HUES64 (cell line): Measurements from ENCODE around the gene ANKRD53. TPM values are rescaled to one million over a fixed set of nuclear protein-coding genes. Genes with fewer than 3 reads are reported as not detected.

ENCODE experiments used
- H3K27ac ChIP-seq: 2 replicates; pipeline ENCODE4 v1.7.0; 2013; ENCODE audit warnings: low read depth, low read length, inconsistent platforms
- H3K27me3 ChIP-seq: 2 replicates; pipeline ENCODE4 v1.6.1; 2013; ENCODE audit warnings: mild to moderate bottlenecking, low read length; ENCODE audit not compliant: insufficient read depth
- H3K36me3 ChIP-seq: 2 replicates; pipeline ENCODE4 v1.6.1; 2013; ENCODE audit warnings: mild to moderate bottlenecking, low read length; ENCODE audit not compliant: insufficient read depth
- H3K4me1 ChIP-seq: 2 replicates; pipeline ENCODE4 v1.6.1; 2013; ENCODE audit warnings: mild to moderate bottlenecking, low read length, moderate library complexity; ENCODE audit not compliant: insufficient read depth
- H3K4me3 ChIP-seq: 2 replicates; pipeline ENCODE4 v1.5.1; 2013; ENCODE audit warnings: mild to moderate bottlenecking, low read length, moderate library complexity
- H3K9ac ChIP-seq: 2 replicates; pipeline ENCODE4 v1.6.1; 2013; ENCODE audit warnings: mild to moderate bottlenecking, low read depth, low read length
- H3K9me3 ChIP-seq: 2 replicates; pipeline ENCODE4 v1.6.1; 2013; ENCODE audit warnings: low read depth, low read length; ENCODE audit not compliant: insufficient read depth
- WGBS: fragments of 150-250, 120-280 bp; methylation state at CpG from one replicate; pipeline ENCODE4 v1.1.7; 2013; ENCODE audit warnings: missing lambda C conversion rate; 5-methylcytosine and 5-hydroxymethylcytosine counted together
- polyA plus RNA-seq, 2 experiments: library from polyadenylated mRNA; stranded (reverse); fragments of 50-300 nt; gene quantifications; one replicate each; pipeline ENCODE4 v1.2.3, GENCODE V29; 2013

Gene ANKRD53, protein sequence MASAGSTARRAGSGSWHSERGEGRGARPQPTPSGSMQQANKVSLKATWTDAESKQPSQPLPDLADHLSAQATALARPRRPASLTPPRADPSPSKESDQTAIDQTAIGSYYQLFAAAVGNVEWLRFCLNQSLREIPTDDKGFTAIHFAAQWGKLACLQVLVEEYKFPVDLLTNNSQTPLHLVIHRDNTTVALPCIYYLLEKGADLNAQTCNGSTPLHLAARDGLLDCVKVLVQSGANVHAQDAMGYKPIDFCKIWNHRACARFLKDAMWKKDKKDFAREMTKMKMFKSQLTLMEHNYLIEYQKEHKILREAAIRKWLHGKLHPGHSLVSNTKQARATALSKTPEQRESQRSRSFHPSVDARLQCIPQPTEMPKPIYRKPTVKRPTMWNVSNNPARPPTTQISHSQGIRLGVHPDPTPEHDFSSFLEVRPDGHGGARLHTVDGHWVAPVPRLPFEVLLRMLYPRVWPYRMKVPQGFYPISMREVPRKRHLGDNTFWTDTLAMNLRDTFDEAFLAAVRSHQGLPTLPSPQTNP
- polyA plus RNA-seq (2013, experiment 1 of 2), result 0.55 TPM
- 0.63 TPM for polyA plus RNA-seq (2013, experiment 2 of 2)

GRCh38 chr2:70978341-70979179 lies at the start of gene ANKRD53:
TSS of gene ANKRD53 (plus strand) at chr2:70978630. CDS start at chr2:70978646, 16 bp downstream.
- peaks cover 14% of the 10 kb centered on the region for H3K4me1 ChIP-seq
- H3K9me3 ChIP-seq, result no peaks in the 10 kb centered on the region
- no peaks in the 10 kb centered on the region for H3K36me3 ChIP-seq
- no peak within 1 kb of the TSS for H3K27ac ChIP-seq
- under 1% methylated on average over 67 of the region's 67 CpGs for WGBS
- peak within 1 kb of the TSS; percentile 77 for H3K4me3 ChIP-seq
- H3K9ac ChIP-seq, result peak within 1 kb of the TSS; percentile 56
- H3K27me3 ChIP-seq, result peaks cover 56% of the 10 kb centered on the region

DNA sequence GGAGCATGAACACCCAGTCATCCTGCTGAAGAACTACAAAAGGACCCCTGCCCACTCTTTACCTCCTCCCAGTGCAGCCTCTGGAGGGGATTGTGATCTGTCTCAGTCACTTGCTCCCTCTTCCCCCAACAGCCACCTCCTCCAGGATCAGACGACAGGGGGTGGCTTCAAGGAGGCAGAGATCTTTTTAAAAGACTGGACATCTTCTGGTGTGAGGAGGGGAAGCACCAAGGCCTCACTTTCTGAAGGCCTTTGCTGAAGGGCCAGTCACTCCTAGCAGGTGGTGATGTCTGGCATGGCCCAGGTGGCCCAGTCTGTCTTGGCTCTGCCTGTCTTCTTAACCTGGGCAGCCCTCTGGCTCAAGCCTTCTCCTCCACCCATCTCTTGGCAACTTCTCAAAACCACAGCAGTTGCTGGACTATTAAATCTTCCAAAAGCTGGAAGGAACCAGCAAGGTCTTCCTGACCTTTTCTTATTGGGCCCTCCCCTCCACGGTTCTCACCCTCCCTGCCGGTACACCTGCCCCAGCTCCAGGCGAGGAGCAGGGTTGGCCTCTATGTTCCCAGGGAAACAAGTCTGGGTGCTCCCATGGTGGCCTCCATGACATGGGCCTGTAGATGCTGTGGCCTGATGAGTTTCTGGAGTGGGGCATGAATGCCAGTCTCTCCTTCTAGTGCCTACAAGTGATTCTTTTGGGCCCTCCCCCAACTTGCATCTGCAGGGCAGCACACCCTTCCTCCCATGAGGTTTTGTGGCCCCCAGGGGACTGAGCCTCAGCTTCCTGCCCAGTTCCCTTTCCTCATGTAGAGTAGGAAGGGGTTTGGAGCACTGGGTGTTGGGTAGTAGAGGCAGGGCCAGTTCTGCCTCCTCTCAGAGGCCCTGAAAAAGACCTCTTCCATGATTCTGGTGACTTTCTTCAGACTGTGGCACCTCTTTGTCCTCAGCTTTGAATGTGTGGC lies 47.8 kb upstream of the ANKRD53 start:
- peaks cover 8% of the 10 kb centered on the region; the same call in 1 of the 2 replicates for H3K27me3 ChIP-seq
- H3K36me3 ChIP-seq, result no peaks in the 10 kb centered on the region
- no peak overlapping the region for H3K4me3 ChIP-seq
- WGBS, result 89% methylated on average over 4 of the region's 4 CpGs
- no peaks in the 10 kb centered on the region for H3K4me1 ChIP-seq
- H3K27ac ChIP-seq, result no peak overlapping the region
- H3K9me3 ChIP-seq, result no peaks in the 10 kb centered on the region
- no peak overlapping the region for H3K9ac ChIP-seq

DNA sequence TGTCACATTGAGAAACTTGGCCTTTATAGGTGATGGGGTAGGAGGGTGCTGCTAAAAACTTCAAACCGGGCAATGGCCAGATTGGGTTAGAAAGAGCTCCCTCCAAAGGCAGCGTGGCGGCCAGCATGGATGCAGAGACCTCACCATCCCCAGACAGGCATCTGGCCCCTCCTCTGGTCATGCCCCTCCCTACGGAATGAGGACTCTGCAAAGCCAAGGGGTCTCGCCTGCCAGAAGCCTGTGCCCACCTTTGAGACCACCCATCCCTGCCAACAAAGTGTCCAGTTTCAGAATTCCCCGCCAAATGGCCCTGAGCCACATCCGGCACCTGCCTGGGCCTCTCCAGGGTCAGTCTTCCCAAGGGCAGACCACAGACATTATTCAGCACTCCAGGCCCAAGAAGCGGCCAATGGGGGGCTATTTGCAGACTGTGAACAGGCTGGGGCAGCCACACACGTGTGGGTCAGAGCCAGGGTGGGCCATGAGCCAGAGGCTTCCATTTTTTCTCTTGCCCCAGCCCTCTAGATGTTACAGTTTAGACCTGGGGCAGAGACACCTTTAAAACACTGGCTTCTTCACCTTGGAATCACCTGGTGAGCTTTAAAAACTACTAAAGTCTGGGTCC lies 46.9 kb upstream of the ANKRD53 start:
- 73% methylated on average over 9 of the region's 9 CpGs for WGBS
- no peak overlapping the region for H3K9ac ChIP-seq
- no peaks in the 10 kb centered on the region for H3K9me3 ChIP-seq
- H3K27ac ChIP-seq, result no peak overlapping the region
- no peak overlapping the region for H3K4me3 ChIP-seq
- no peaks in the 10 kb centered on the region for H3K36me3 ChIP-seq
- H3K27me3 ChIP-seq, result peaks cover 12% of the 10 kb centered on the region; the same call in 1 of the 2 replicates
- no peaks in the 10 kb centered on the region; the same call in 1 of the 2 replicates for H3K4me1 ChIP-seq

DNA sequence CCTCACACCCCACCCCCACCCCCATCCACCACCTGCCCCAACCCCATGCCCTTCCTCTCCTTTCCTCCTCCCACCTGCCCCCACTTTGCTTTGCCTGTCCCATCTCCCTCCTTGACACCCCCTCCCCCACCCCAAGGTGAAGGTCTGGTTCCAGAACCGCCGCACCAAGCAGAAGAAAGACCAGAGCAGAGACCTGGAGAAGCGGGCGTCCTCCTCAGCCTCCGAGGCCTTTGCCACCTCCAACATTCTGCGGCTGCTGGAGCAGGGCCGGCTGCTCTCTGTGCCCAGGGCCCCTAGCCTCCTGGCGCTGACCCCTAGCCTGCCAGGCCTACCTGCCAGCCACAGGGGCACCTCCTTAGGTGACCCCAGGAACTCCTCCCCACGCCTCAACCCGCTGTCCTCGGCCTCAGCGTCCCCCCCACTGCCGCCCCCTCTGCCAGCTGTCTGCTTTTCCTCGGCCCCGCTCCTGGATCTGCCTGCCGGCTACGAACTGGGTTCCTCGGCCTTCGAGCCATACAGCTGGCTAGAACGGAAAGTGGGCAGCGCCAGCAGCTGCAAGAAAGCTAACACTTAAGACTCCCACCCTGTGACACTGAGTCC lies 45.7 kb upstream of the ANKRD53 start:
- no peak overlapping the region for H3K9ac ChIP-seq
- no peaks in the 10 kb centered on the region; the same call in 1 of the 2 replicates for H3K4me1 ChIP-seq
- H3K27ac ChIP-seq, result no peak overlapping the region
- H3K9me3 ChIP-seq, result no peaks in the 10 kb centered on the region
- no peaks in the 10 kb centered on the region for H3K36me3 ChIP-seq
- no peak overlapping the region for H3K4me3 ChIP-seq
- peaks cover 18% of the 10 kb centered on the region; the same call in 1 of the 2 replicates for H3K27me3 ChIP-seq
- 91% methylated on average over 21 of the region's 21 CpGs for WGBS

DNA sequence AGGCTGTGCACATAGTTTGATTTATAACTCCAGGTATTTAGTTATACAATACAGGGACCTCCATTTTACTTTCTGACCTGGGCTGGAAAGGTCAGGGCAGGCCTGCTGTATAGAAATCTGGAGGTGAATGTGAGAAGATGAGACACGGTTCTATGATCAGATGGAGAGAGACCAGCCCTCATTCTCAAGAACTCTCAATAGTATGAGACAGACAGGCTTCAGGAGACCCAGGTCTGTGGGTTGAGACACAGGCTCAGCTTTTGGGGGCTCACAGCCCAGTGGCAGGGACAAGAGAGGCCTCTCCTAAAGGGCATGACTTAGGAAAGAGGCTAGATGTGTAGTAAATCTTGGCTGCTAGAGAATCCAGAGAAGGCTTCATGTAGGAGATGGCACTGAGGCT lies 43.4 kb upstream of the ANKRD53 start:
- Histone ChIP-seq H3K27ac (no peak overlapping the region), H3K4me3 (no peak overlapping the region), H3K9me3 (no peaks in the 10 kb centered on the region), H3K27me3 (peaks cover 40% of the 10 kb centered on the region), H3K36me3 (no peaks in the 10 kb centered on the region), H3K9ac (no peak overlapping the region), H3K4me1 (peaks cover 14% of the 10 kb centered on the region)
- 92% methylated on average over 1 of the region's 1 CpG for WGBS

- no peak within 1 kb of the TSS for H3K27ac ChIP-seq
- H3K4me3 ChIP-seq, result no peak within 1 kb of the TSS
- no peaks in the 10 kb centered on the region for H3K9me3 ChIP-seq
- peaks cover 45% of the 10 kb centered on the region for H3K27me3 ChIP-seq
- no peak within 1 kb of the TSS for H3K9ac ChIP-seq
- whole genome bisulfite sequencing, result 70% methylated on average over 11 of the region's 14 CpGs
- H3K36me3 ChIP-seq, result no peaks in the 10 kb centered on the region
- peaks cover 14% of the 10 kb centered on the region for H3K4me1 ChIP-seq
Observed at GRCh38 chr2:70935468-70936164, 42.8 kb upstream of the ANKRD53 start, which contains the start of gene ATP6V1B1. TSS of gene ATP6V1B1 (plus strand) at chr2:70935900. CDS start at chr2:70935955, 55 bp downstream.

DNA sequence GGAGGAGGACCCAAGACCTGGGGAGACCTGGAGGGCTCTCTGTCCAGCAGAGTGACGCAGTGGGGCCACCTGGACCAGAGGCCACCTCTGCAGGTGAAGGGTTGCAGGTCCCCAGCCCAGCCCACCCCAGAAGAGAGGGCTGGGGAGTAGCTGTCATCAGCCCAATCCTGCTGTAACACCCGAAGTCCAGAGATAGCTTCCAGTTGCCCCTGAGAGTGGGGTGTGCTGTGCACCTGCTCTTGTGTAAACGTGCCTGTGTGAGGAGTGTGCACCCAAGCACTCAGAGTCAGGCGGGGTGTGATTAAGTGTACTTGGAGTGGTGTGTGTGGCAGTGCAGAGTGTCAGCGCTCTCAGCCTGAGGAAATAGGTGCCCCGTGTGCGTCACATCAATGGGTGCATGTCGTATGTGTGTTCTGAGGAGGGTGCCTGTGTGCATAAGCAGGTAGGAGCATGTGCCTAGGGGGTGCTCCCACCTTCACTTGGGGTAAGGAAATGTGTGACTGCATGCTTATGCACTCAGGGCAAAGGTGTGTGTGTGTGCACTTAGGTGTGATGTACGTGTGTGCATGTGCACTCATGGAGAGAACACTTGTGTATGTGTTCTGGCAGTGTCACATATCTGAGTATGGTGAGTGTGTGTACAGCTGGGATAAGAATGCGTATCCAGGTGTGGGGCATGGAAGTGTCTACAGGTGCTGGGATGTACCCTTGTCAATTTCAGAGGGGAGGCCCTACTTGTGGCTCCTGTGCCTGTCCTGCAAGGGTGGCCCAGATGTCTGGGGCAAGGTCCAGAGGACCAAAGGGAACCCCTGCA lies 42.1 kb upstream of the ANKRD53 start:
- H3K27me3 ChIP-seq, result peaks cover 53% of the 10 kb centered on the region
- 88% methylated on average over 10 of the region's 10 CpGs for WGBS

DNA sequence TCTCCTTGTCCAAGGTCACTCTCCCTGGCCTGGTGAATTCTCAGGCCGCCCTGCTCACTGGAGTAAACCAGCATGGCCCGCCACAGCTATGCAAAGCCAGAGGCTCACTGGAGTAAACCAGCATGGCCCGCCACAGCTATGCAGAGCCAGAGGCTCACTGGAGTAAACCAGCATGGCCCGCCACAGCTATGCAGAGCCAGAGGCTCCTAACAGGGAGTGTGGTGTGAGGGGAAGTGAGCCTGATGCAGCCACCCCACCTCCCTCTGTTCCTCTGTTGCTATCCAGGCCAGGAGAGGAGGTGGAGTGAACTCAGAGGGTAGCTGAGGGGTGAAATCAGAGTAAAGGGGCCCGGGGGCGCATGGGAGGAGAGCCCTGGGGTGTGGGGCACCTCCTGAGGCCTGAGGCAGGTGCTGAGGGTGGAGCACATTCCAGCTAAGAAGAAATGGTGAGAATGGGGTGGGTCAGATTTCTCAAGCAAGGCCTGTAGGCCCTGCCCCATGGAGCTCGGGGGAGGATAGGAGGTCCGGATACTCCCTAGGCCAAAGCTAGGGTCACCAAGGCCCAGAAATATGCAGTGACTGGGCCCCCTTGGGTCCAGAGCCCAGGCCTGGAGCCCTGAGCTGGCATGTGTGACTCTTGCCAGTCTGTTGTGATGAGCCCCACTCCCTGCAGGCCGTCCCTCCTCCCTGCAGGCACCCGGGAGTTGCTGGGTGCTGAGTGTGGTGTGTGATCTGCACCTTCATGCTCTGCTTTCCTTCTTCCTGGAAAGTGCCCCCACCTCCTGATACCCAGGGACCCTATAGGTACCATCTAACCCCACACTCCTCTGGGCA lies 41.2 kb upstream of the ANKRD53 start:
- H3K36me3 ChIP-seq, result no peaks in the 10 kb centered on the region
- no peak overlapping the region for H3K27ac ChIP-seq
- WGBS, result 62% methylated on average over 9 of the region's 10 CpGs
- H3K9ac ChIP-seq, result no peak overlapping the region
- peaks cover 14% of the 10 kb centered on the region for H3K4me1 ChIP-seq
- H3K9me3 ChIP-seq, result no peaks in the 10 kb centered on the region
- H3K4me3 ChIP-seq, result no peak overlapping the region
- peaks cover 61% of the 10 kb centered on the region for H3K27me3 ChIP-seq

More for the DNA sequence above, 42.1 kb upstream of the ANKRD53 start:
- no peaks in the 10 kb centered on the region for H3K36me3 ChIP-seq
- H3K9me3 ChIP-seq, result no peaks in the 10 kb centered on the region
- H3K27ac ChIP-seq, result no peak overlapping the region
- no peak overlapping the region for H3K4me3 ChIP-seq
- H3K4me1 ChIP-seq, result peaks cover 14% of the 10 kb centered on the region
- H3K9ac ChIP-seq, result no peak overlapping the region
